Esophagus squamous epithelium (tissue), 4 donors: ENCODE measurements around the gene TMEM63A.

ENCODE experiments used
- POLR2A ChIP-seq, 4 donors: fragments of 450-650 bp; IDR thresholded peaks; one replicate each; pipeline ENCODE4 v1.6.1; 2017; ENCODE audit warnings: antibody characterized with exemption in 4 of 4, mild to moderate bottlenecking in 4 of 4, moderate library complexity in 3 of 4
- TF ChIP-seq, protein P1 (sequence below), 6 experiments: fragments of 450-650 bp in 4 of 6; fragments of 200-600 bp in 2 of 6; sonication (generic) in 2 of 6; IDR thresholded peaks; one replicate each; pipeline ENCODE4 v1.5.1; 2016 to 2019; ENCODE audit warnings: antibody characterized with exemption in 6 of 6, mild to moderate bottlenecking in 4 of 6, moderate library complexity in 4 of 6

DNA sequence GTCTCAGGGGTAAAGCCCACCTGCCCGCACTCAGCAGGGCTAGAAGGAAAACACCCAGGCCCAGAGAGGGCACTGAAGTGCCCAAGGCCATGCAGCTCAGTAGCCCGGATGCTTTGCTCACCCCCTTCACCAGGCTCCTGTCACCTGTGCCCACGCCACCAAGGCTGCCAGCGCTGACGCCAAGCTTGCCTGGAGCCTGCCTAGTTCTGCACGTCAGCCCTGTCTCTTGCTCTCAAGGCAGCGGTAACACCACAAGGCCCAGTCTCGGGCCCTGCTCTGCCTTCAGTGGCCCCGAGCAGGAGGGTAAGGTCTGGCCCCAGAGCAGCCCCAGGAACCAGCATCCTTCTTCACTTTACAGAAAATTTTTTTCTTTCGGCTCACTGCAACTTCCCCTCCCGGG is 7.7 kb downstream of the TMEM63A start:
- TF ChIP-seq, protein P1, sequence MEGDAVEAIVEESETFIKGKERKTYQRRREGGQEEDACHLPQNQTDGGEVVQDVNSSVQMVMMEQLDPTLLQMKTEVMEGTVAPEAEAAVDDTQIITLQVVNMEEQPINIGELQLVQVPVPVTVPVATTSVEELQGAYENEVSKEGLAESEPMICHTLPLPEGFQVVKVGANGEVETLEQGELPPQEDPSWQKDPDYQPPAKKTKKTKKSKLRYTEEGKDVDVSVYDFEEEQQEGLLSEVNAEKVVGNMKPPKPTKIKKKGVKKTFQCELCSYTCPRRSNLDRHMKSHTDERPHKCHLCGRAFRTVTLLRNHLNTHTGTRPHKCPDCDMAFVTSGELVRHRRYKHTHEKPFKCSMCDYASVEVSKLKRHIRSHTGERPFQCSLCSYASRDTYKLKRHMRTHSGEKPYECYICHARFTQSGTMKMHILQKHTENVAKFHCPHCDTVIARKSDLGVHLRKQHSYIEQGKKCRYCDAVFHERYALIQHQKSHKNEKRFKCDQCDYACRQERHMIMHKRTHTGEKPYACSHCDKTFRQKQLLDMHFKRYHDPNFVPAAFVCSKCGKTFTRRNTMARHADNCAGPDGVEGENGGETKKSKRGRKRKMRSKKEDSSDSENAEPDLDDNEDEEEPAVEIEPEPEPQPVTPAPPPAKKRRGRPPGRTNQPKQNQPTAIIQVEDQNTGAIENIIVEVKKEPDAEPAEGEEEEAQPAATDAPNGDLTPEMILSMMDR (IDR thresholded peaks at IDR 0.05): no peak
- TF ChIP-seq POLR2A (IDR thresholded peaks at IDR 0.05): no peak
